Peyer's patch (tissue), 4 donors: ENCODE measurements around the gene DENND1B.

Experiments
- CTCF ChIP-seq, 6 experiments: fragments of 450-650 bp in 4 of 6; fragments of 200-600 bp in 2 of 6; sonication (generic) in 1 of 6; IDR thresholded peaks; one replicate each; pipeline ENCODE4 v1.5.1; 2017 to 2019; ENCODE audit warnings: antibody characterized with exemption in 6 of 6, mild to moderate bottlenecking in 3 of 6, moderate library complexity in 1 of 6
- POLR2A ChIP-seq, 2 donors: fragments of 450-650 bp; IDR thresholded peaks; one replicate each; pipeline ENCODE4 v1.5.1; 2017; ENCODE audit warnings: antibody characterized with exemption in 2 of 2, mild to moderate bottlenecking in 2 of 2, moderate library complexity in 2 of 2

DNA sequence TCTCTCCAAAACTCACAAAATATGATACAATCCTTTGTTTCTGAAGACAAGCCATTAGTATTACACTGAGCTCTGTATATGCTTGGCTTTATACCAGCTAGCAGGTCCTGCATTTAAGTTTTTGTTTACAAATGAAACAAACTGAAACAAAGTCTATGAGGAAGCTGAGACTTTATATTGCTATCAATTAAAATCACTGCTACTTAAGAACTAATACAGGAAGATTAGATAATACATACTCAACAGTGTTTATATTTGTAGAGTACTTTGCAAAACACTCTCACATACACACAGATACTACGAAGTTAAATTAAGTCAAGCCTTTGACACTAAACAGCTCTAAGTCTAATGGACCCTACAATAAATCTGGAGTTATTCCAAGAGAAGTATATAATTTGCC lies 259.9 kb downstream of the DENND1B start:
- no peak for TF ChIP-seq CTCF (IDR thresholded peaks at IDR 0.05)
- TF ChIP-seq POLR2A (IDR thresholded peaks at IDR 0.05) = no peak
